GM18502 (cell line): Measurements from ENCODE around the gene BCL7C.
"Not testable (repeated sequence)": the region's sequence is repeated elsewhere in the genome, so short reads cannot be mapped to it uniquely, and the experiment has no call there.

Experiments
- ATAC-seq: cut with Tn5 transposase; IDR thresholded peaks from one replicate; pipeline ENCODE4 v1.9.1; 2021; ENCODE audit warnings: mild to moderate bottlenecking; ENCODE audit not compliant: unreplicated experiment, poor library complexity

The BCL7C gene

GRCh38 chr16:30893744-30894539 is at the start of gene BCL7C:
Gene BCL7C (minus strand): TSS chr16:30894077. CDS start chr16:30893944, 133 bp downstream.
- peak; percentile 74 for ATAC-seq

- no peak for ATAC-seq
These were observed 48.5 kb upstream of the BCL7C start for GRCh38 chr16:30942426-30942806.

GRCh38 chr16:30941600-30942425 is 47.9 kb upstream of the BCL7C start:
- ATAC-seq = peak; percentile 86

- ATAC-seq = not testable (repeated sequence)
These were observed 45.7 kb upstream of the BCL7C start for GRCh38 chr16:30939571-30939970.

- no peak for ATAC-seq
These were observed 43.8 kb upstream of the BCL7C start for GRCh38 chr16:30937692-30938091.

- ATAC-seq = no peak
These were observed 41.1 kb upstream of the BCL7C start for GRCh38 chr16:30934827-30935557.

- no peak for ATAC-seq
These were observed 37.3 kb upstream of the BCL7C start for GRCh38 chr16:30931068-30931650.

- no peak for ATAC-seq
These were observed 36.3 kb upstream of the BCL7C start for GRCh38 chr16:30930160-30930571.

GRCh38 chr16:30929167-30929566 is 35.3 kb upstream of the BCL7C start:
- ATAC-seq = no peak

- no peak for ATAC-seq
These were observed 34.5 kb upstream of the BCL7C start for GRCh38 chr16:30928390-30928789.

- no peak for ATAC-seq
These were observed 34.0 kb upstream of the BCL7C start for GRCh38 chr16:30927789-30928378.

- no peak for ATAC-seq
These were observed 33.3 kb upstream of the BCL7C start for GRCh38 chr16:30926937-30927788.

- ATAC-seq = no peak
These were observed 32.3 kb upstream of the BCL7C start for GRCh38 chr16:30925995-30926811.

GRCh38 chr16:30925632-30925987 is 31.7 kb upstream of the BCL7C start:
- ATAC-seq = no peak

GRCh38 chr16:30924913-30925631 is 31.2 kb upstream of the BCL7C start:
- no peak for ATAC-seq

GRCh38 chr16:30924076-30924912 is 30.4 kb upstream of the BCL7C start:
- no peak for ATAC-seq

GRCh38 chr16:30923554-30924075 is 29.7 kb upstream of the BCL7C start, which contains the start of gene FBXL19:
Gene FBXL19 (plus strand): TSS chr16:30923572. CDS start chr16:30925755, 2,183 bp downstream.
- no peak for ATAC-seq
